GM10248 (cell line): Measurements from ENCODE around the gene AADAT.

ENCODE experiments used
- CTCF ChIA-PET: fragments of 300-600 bp; sonication (Branson Sonifier 250); formaldehyde crosslinking; extraction: SDS; loops from one replicate; lab custom pipeline; 2021; ENCODE audit warnings: antibody characterized with exemption; lab: Yijun Ruan, JAX
- POLR2A ChIA-PET: fragments of 350-650 bp; sonication (Branson Sonifier 250); formaldehyde crosslinking; extraction: SDS; loops from one replicate; lab custom pipeline; 2020; ENCODE audit warnings: antibody characterized with exemption; lab: Yijun Ruan, JAX
- DNase-seq: peaks from one replicate; pipeline ENCODE4 v3.0.0; 2012; ENCODE audit errors: extremely low spot score
- CTCF ChIP-seq: IDR thresholded peaks from 2 replicates; pipeline ENCODE4 v1.5.1; 2012; ENCODE audit warnings: mild to moderate bottlenecking, low read depth; ENCODE audit errors: extremely low read depth, missing control alignments, control extremely low read depth

The AADAT gene

DNA sequence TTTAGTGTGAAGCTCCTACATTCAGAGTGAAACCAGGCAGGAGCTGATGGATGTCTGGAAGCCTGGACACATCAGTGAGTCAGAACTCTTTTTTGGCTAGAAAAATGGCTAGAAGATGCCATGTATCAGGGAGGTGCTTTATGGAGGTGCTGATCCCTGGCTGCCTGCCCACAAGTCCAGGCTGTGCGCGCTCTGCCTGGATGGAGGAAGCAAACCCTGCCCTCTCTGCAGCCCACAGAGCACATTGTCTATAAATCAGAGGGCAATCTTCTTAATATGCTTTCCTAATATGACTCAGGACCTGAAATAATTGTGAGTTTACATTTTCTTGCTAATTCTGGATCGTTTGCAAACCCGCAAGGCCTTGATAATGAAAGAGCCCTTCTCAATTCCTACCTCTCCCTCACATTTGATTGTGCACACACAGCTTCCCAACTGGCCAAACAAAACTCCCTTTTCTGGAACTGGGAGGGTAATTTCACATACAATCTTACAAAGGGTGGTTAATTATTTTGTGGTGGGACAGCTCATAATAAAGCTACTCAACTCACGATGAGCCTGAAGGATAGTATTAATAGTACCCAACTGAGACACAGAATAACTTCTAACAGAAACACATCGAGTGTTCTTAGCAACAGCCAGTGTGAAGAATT, 75.3 kb downstream of the AADAT start:
- ChIA-PET POLR2A (no interaction called here), CTCF (interaction anchor here (0.9 to 1.7 kb wide), 3 partner anchors 12 to 204 kb away, joined by 3 to 4 read pairs (median 3); no protein-coding TSS in a partner anchor)
- DNase-seq: no peak
- TF ChIP-seq CTCF: no peak

DNA sequence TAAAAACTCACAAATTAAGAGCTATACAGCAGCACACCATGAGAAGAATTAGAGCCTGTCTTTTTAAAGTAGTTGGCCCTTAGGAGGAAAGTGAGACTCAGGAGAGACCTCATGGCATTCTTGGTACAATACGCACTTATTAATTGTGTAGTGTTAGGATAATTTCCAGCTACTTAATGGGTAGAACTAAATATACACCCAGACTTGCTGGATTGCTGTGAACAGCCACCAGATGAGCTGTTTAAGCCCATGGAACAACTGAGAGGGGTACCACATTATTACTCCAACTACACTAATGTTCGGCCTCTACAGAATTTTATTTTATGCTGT, 77.2 kb downstream of the AADAT start:
- no peak for DNase-seq
- ChIA-PET POLR2A (no interaction called here), CTCF (interaction anchor here (1.1 kb wide), 1 partner anchor 19 kb away, joined by 3 read pairs; no protein-coding TSS in a partner anchor)
- TF ChIP-seq CTCF: no peak

- CTCF ChIA-PET: interaction anchor here (1.1 kb wide), 1 partner anchor 20 kb away, joined by 3 read pairs; no protein-coding TSS in a partner anchor
Measured at GRCh38 chr4:170011921-170012628, 77.7 kb downstream of the AADAT start.

More at GRCh38 chr4:170011921-170012628, 77.7 kb downstream of the AADAT start:
- no peak for DNase-seq
- POLR2A ChIA-PET: no interaction called here
- no peak for TF ChIP-seq CTCF
